ENCODE data around the gene LAMTOR3. TPM values are rescaled to one million over a fixed set of nuclear protein-coding genes. Genes with fewer than 3 reads are reported as not detected.

LAMTOR3 gene
- polyA plus RNA-seq, 1 donor from 2014 or later = 21.3 TPM

- H3K4me3 Mint-ChIP-seq = no peak overlapping the region
- peak overlapping the region in 1 of 3 donors; percentile 73 for H3K27ac Mint-ChIP-seq
- peaks cover 42 to 54% (median 46%) of the 10 kb centered on the region in 3 donors for H3K4me1 Mint-ChIP-seq
Measured at GRCh38 chr4:99853190-99853589, 41.0 kb downstream of the LAMTOR3 start.

GRCh38 chr4:99852199-99852749, 42.0 kb downstream of the LAMTOR3 start:
- Mint-ChIP-seq H3K4me3 (no peak overlapping the region), H3K9me3 (no peaks in the 10 kb centered on the region), H3K27me3 (no peaks in the 10 kb centered on the region), H3K27ac (peak overlapping the region in 1 of 3 donors; percentile 91), H3K36me3 (peaks cover 5% of the 10 kb centered on the region), H3K4me1 (peaks cover 50 to 55% (median 52%) of the 10 kb centered on the region in 3 donors)

More at GRCh38 chr4:99853190-99853589, 41.0 kb downstream of the LAMTOR3 start:
- peaks cover 5% of the 10 kb centered on the region for H3K36me3 Mint-ChIP-seq
- H3K27me3 Mint-ChIP-seq = no peaks in the 10 kb centered on the region
- H3K9me3 Mint-ChIP-seq = no peaks in the 10 kb centered on the region

GRCh38 chr4:99848591-99849001, 45.6 kb downstream of the LAMTOR3 start:
- Mint-ChIP-seq H3K27ac (peak overlapping the region; percentile 33 to 81 (median 54)), H3K9me3 (no peaks in the 10 kb centered on the region), H3K27me3 (no peaks in the 10 kb centered on the region), H3K4me1 (peaks cover 53 to 54% (median 53%) of the 10 kb centered on the region in 3 donors), H3K36me3 (peaks cover 5% of the 10 kb centered on the region), H3K4me3 (peak overlapping the region in 2 of 4 donors; percentile 50 to 55)

DNA sequence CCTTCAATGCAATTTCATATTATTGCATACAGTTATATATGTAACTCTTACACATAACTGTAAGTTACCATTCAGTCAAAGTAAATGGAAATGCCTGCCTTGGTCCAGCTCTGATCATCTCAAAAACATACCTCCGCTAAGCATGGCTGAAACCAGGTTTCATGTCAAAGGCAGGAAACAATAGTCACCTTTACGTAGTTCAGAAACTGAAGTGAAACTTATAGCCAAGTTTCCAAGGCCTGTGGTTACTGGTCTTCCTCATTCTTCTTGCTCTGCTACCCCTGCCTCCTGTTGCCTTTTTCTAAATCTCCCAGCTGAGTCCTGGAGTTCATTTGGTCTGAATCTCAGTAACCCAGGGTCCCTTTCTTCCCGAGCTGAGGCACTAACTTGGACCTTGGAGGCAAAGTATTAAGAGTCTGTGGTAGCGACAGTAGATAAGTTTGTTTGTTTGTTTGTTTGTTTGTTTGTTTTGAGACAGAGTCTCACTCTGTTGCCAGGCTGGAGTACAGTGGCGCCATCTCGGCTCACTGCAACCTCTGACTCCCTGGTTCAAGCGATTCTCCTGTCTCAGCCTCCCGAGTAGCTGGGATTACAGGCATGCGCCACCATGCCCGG, 46.8 kb downstream of the LAMTOR3 start:
- Mint-ChIP-seq H3K4me1 (peaks cover 53 to 57% (median 53%) of the 10 kb centered on the region in 3 donors), H3K27me3 (no peaks in the 10 kb centered on the region), H3K36me3 (peaks cover 8% of the 10 kb centered on the region), H3K27ac (peak overlapping the region; percentile 33 to 97 (median 52)), H3K9me3 (no peaks in the 10 kb centered on the region), H3K4me3 (peak overlapping the region; percentile 1 to 67 (median 54))

GRCh38 chr4:99846891-99847290, 47.3 kb downstream of the LAMTOR3 start:
- peak overlapping the region; percentile 52 to 97 (median 90) for H3K27ac Mint-ChIP-seq
- H3K36me3 Mint-ChIP-seq = peaks cover 8% of the 10 kb centered on the region
- H3K4me3 Mint-ChIP-seq = peak overlapping the region in 3 of 4 donors; percentile 1 to 85 (median 55)
- H3K4me1 Mint-ChIP-seq = peaks cover 54 to 59% (median 57%) of the 10 kb centered on the region in 3 donors
- H3K9me3 Mint-ChIP-seq = no peaks in the 10 kb centered on the region
- H3K27me3 Mint-ChIP-seq = no peaks in the 10 kb centered on the region

DNA sequence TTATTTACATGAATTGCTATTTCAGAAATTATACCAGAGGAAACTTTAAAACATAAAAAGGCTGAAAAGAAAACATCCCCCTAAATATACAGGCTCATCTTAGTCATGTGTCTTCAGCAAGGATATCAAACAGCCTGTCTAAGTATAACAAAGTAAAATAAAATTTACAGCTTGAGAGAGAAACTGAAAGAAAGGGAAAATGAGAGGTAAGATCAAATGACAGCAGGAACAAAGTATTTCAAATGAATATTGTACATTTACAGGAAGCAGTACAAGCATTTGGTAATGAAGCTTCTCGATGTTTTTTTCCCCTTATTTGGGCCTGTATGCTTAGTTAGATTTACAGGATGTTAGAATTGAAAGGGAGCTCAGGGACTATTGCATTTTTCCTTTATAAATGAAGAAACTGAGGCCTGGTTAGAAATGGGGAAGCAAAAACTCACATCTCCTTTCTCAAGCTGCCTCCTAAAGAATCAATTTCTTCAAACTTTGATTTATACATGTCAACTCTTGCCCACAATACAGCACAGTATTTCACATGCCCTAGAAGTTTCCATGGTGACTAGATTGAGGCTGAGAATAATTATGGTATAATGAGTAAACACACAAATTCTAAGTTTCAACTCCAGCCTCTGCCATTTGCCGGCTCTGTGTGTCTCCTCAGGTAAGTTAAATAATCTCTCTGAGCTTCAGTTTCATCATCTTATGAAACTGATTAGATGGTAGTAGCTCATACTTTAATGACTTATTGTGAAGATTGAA, 48.3 kb downstream of the LAMTOR3 start:
- Mint-ChIP-seq H3K4me1 (peaks cover 49 to 55% (median 50%) of the 10 kb centered on the region in 3 donors), H3K36me3 (peaks cover 8% of the 10 kb centered on the region), H3K27ac (peak overlapping the region; percentile 46 to 90 (median 83)), H3K27me3 (no peaks in the 10 kb centered on the region), H3K9me3 (no peaks in the 10 kb centered on the region), H3K4me3 (peak overlapping the region in 1 of 4 donors; percentile 38)

DNA sequence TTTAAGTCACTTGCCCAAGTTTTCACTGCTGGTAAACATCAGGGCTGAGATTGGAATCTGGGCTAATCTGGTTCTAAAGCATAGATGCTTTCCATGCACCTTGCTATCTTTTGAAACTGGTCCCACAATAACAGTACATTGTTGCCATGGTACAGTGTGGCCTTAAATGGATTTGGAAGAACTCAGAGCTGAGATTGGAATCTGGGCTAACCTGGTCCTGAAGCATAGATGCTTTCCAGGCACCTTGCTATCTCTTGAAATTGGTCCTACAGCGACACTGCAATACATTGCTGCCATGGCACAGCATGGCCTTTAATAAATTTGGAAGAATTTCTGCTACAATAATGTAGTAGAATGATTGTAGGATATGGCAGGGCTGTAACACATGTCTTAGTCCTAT, 49.0 kb downstream of the LAMTOR3 start:
- peaks cover 8% of the 10 kb centered on the region for H3K36me3 Mint-ChIP-seq
- H3K4me3 Mint-ChIP-seq = no peak overlapping the region
- peaks cover 46 to 53% (median 49%) of the 10 kb centered on the region in 3 donors for H3K4me1 Mint-ChIP-seq
- H3K9me3 Mint-ChIP-seq = no peaks in the 10 kb centered on the region
- no peaks in the 10 kb centered on the region for H3K27me3 Mint-ChIP-seq
- H3K27ac Mint-ChIP-seq = peak overlapping the region; percentile 46 to 90 (median 83)

DNA sequence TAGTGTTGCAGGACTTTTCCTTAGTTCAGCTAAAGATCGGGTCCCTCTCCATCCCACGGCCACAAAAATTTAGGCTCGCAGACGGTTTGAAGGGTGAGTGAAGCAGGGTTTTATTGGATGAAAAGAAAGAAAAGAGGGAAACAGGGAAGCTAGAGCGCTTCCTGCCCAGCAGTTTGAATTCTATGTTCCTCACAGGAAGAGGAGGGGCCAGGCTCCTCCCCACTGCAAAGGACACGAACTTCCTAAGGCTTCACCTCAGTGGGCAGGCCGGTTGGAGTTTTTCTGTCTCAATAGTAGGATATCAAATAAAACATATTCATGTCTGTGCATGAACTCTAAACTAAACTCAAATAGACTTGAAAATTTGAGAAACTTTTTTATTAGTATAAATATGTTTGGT, 50.2 kb downstream of the LAMTOR3 start:
- H3K27ac Mint-ChIP-seq = peak overlapping the region in 1 of 3 donors; percentile 9
- peak overlapping the region in 1 of 4 donors; percentile 9 for H3K4me3 Mint-ChIP-seq
- peaks cover 8% of the 10 kb centered on the region for H3K36me3 Mint-ChIP-seq
- H3K4me1 Mint-ChIP-seq = peaks cover 43 to 47% (median 47%) of the 10 kb centered on the region in 3 donors
- no peaks in the 10 kb centered on the region for H3K9me3 Mint-ChIP-seq
- H3K27me3 Mint-ChIP-seq = no peaks in the 10 kb centered on the region

DNA sequence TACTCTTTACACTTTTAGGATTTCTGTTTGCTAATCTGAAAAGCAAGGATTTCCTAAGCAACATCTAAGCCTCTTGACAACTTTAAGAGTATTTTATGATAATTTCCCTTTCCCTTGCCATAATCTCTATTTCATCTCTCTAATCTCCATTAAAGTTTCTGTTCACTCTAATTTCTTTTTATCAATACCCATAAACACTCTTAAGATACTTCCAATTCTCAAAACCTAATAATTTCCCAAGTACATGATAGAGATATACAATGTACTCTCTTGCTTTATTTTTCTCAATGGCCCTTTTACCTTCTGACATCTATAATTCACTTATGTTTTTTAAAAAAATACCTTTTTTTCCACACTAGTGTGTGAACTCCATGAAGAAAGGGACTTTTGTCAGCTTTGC, 50.8 kb downstream of the LAMTOR3 start:
- Mint-ChIP-seq H3K4me1 (peaks cover 39 to 41% (median 40%) of the 10 kb centered on the region in 3 donors), H3K4me3 (no peak overlapping the region), H3K27me3 (no peaks in the 10 kb centered on the region), H3K27ac (peak overlapping the region in 2 of 3 donors; percentile 21 to 35), H3K36me3 (peaks cover 5% of the 10 kb centered on the region), H3K9me3 (no peaks in the 10 kb centered on the region)

GRCh38 chr4:99841129-99841528, 53.1 kb downstream of the LAMTOR3 start:
- H3K4me3 Mint-ChIP-seq = no peak overlapping the region
- H3K27ac Mint-ChIP-seq = no peak overlapping the region
- H3K27me3 Mint-ChIP-seq = no peaks in the 10 kb centered on the region
- peaks cover 21 to 28% (median 25%) of the 10 kb centered on the region in 3 donors for H3K4me1 Mint-ChIP-seq
- no peaks in the 10 kb centered on the region for H3K9me3 Mint-ChIP-seq
- peaks cover 3% of the 10 kb centered on the region for H3K36me3 Mint-ChIP-seq

DNA sequence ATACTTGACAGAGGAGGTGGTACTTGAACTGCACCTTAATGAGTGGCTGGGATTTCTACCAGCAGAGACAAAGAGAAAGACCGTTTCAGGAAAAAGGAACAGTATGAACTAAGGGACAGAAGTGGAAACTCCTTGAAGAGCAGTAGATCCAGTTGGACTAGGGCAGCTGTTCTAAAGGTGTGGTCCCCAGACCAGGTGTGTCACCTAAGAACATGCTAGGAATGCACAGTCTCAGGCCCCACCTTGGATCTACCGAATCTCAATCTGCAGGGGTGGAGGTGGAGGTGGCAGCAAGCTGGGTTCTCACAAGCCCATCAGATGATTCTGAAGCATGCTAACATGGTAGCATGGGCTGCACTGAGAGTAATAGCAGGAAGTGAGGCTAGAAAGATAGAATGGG, 55.3 kb downstream of the LAMTOR3 start:
- Mint-ChIP-seq H3K27me3 (no peaks in the 10 kb centered on the region), H3K36me3 (peaks cover 3% of the 10 kb centered on the region), H3K4me3 (no peak overlapping the region), H3K4me1 (peaks cover 6 to 13% (median 11%) of the 10 kb centered on the region in 3 donors), H3K9me3 (no peaks in the 10 kb centered on the region), H3K27ac (no peak overlapping the region)

GRCh38 chr4:99835942-99836341, 58.3 kb downstream of the LAMTOR3 start:
- Mint-ChIP-seq H3K27ac (no peak overlapping the region), H3K9me3 (no peaks in the 10 kb centered on the region), H3K36me3 (peaks cover 1% of the 10 kb centered on the region), H3K4me3 (no peak overlapping the region), H3K4me1 (peaks cover 8 to 20% (median 14%) of the 10 kb centered on the region in 3 donors), H3K27me3 (no peaks in the 10 kb centered on the region)

DNA sequence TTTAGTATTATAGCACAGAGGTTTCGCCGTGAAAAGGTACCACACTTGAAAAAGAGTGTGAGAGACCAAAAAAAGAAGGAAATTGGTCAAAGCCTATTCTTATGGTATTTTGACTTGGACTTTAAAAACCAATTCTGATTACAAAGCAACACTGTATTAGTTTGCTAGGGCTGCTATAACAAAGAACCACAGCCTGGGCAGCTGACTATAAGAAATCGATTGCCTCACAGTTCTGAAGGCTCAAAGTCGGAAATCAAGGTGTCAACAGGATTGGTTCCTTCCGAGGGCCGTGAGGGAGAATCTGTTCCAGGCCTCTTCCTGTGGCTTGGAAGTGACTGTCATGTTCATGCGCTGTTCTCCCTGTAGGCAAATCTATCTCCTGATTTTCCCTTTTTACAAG, 59.7 kb downstream of the LAMTOR3 start:
- Mint-ChIP-seq H3K4me1 (peaks cover 11 to 24% (median 14%) of the 10 kb centered on the region in 3 donors), H3K27ac (peak overlapping the region in 1 of 3 donors; percentile 16), H3K36me3 (peaks cover 1% of the 10 kb centered on the region), H3K27me3 (no peaks in the 10 kb centered on the region), H3K9me3 (no peaks in the 10 kb centered on the region), H3K4me3 (no peak overlapping the region)

GRCh38 chr4:99833756-99834155, 60.5 kb downstream of the LAMTOR3 start:
- Mint-ChIP-seq H3K27me3 (no peaks in the 10 kb centered on the region), H3K9me3 (no peaks in the 10 kb centered on the region), H3K36me3 (peaks cover 1% of the 10 kb centered on the region), H3K27ac (no peak overlapping the region), H3K4me1 (peaks cover 12 to 27% (median 14%) of the 10 kb centered on the region in 3 donors), H3K4me3 (no peak overlapping the region)

- Mint-ChIP-seq H3K4me3 (no peak overlapping the region), H3K27ac (no peak overlapping the region), H3K36me3 (peaks cover 1% of the 10 kb centered on the region), H3K9me3 (no peaks in the 10 kb centered on the region), H3K4me1 (peaks cover 18 to 35% (median 22%) of the 10 kb centered on the region in 3 donors), H3K27me3 (no peaks in the 10 kb centered on the region)
Measured at GRCh38 chr4:99832758-99833157, 61.5 kb downstream of the LAMTOR3 start.

All from IgD-negative memory B cell (primary cell).